Endodermal cell (in vitro differentiated cells): ENCODE measurements around the gene MBP. TPM values are rescaled to one million over a fixed set of nuclear protein-coding genes. Genes with fewer than 3 reads are reported as not detected.
A peak's percentile ranks its signal among the peaks of the same experiment; 100 is the strongest.

Experiments used
- DNase-seq: peaks from one replicate; pipeline ENCODE4 v3.0.0-alpha.2; 2017
- H3K27ac ChIP-seq: 2 replicates; pipeline ENCODE4 v1.5.1; 2013; ENCODE audit warnings: mild to moderate bottlenecking, low read depth, low read length, moderate library complexity
- H3K27me3 ChIP-seq: 2 replicates; pipeline ENCODE4 v1.6.1; 2013; ENCODE audit warnings: mild to moderate bottlenecking, low read length, moderate library complexity; ENCODE audit not compliant: insufficient read depth, control insufficient read depth, poor library complexity, severe bottlenecking
- H3K36me3 ChIP-seq: 2 replicates; pipeline ENCODE4 v1.7.0; 2013; ENCODE audit warnings: mild to moderate bottlenecking, low read length, moderate library complexity; ENCODE audit not compliant: control insufficient read depth, insufficient read depth
- H3K4me1 ChIP-seq: one replicate; pipeline ENCODE4 v1.7.0; 2013; ENCODE audit warnings: low read length; ENCODE audit not compliant: control insufficient read depth, insufficient read depth
- H3K4me3 ChIP-seq: 2 replicates; pipeline ENCODE4 v1.5.1; 2013; ENCODE audit warnings: mild to moderate bottlenecking, low read length, moderate library complexity
- H3K9ac ChIP-seq: 2 replicates; pipeline ENCODE4 v1.6.1; 2013; ENCODE audit warnings: mild to moderate bottlenecking, low read length, moderate library complexity; ENCODE audit not compliant: poor library complexity, severe bottlenecking; ENCODE audit errors: extremely low read depth
- H3K9me3 ChIP-seq: 2 replicates; pipeline ENCODE4 v1.6.1; 2013; ENCODE audit warnings: mild to moderate bottlenecking, low read length, moderate library complexity; ENCODE audit not compliant: control insufficient read depth
- H3K27ac Mint-ChIP-seq: 2 replicates; pipeline ENCODE4 v1.8.0; 2020; ENCODE audit warnings: mixed read lengths
- H3K27me3 Mint-ChIP-seq: 2 replicates; pipeline ENCODE4 v1.8.0; 2021; ENCODE audit warnings: mild to moderate bottlenecking, mixed read lengths; ENCODE audit not compliant: insufficient read depth
- H3K36me3 Mint-ChIP-seq: 2 replicates; pipeline ENCODE4 v1.8.0; 2020; ENCODE audit warnings: low read depth, mixed read lengths
- H3K4me1 Mint-ChIP-seq: 2 replicates; pipeline ENCODE4 v1.8.0; 2020; ENCODE audit warnings: mixed read lengths
- H3K4me3 Mint-ChIP-seq: 2 replicates; pipeline ENCODE4 v1.8.0; 2020; ENCODE audit warnings: mild to moderate bottlenecking, moderate library complexity, mixed read lengths
- H3K9me3 Mint-ChIP-seq: 2 replicates; pipeline ENCODE4 v1.8.0; 2020; ENCODE audit warnings: mild to moderate bottlenecking, mixed read lengths
- CTCF ChIP-seq: fragments of 200-600 bp; sonication (generic); conservative IDR thresholded peaks from 2 replicates; pipeline ENCODE4 v1.5.0; 2021; ENCODE audit warnings: antibody characterized with exemption, mild to moderate bottlenecking
- WGBS, 2 experiments: methylation state at CpG; one replicate each; pipeline versions ENCODE4 v1.1.5 to v1.1.7; 2013; ENCODE audit warnings: missing lambda C conversion rate in 2 of 2, mixed read lengths in 1 of 2; ENCODE audit not compliant: insufficient coverage in 1 of 2, insufficient read length in 1 of 2; 5-methylcytosine and 5-hydroxymethylcytosine counted together
- total RNA-seq, 2 donors: library from RNA; stranded (reverse); fragmentation: NEBNext Ultra II Directional in 1 of 2; extraction: Animal tissue kit (Norgen Biotek cat#: 25700) in 1 of 2; gene quantifications; 2 replicates in 1 of 2; 3 replicates in 1 of 2; pipeline ENCODE4 v1.2.1, GENCODE V29; 2021

MBP gene
- total RNA-seq, 2 donors from 2014 or later, result 16.3 to 19.0 TPM

DNA sequence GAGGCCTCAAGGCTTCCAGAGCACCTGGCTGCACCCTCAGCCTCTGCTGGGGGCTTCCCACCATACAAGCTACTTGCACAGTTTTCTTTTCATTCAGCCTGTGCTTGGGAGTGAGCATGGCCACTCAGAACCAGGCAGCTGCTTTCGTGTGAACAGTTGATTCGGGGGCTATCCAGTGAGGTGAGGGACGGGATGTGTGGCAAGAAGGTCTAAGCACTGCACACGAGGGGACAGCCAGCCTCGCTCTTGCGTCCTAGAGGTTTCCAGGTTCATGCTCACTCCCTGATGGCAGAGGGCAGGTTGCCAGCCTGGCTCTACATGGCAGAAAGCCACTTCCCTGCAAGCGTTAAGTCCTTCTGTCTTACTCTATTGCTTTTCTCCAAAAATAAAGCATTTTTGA is 146.2 kb downstream of the MBP start:
- Mint-ChIP-seq H3K27me3 (no peaks in the 10 kb centered on the region), H3K4me3 (no peak overlapping the region)

GRCh38 chr18:76985951-76986236 is 146.7 kb downstream of the MBP start:
- WGBS, 2 experiments, result 93 to 94% methylated on average over 5 to 9 of the region's 9 CpGs
- no peaks in the 10 kb centered on the region for H3K4me1 ChIP-seq
- no peak overlapping the region for H3K4me3 ChIP-seq
- H3K9ac ChIP-seq, result no peak overlapping the region
- H3K9me3 ChIP-seq, result no peaks in the 10 kb centered on the region
- peak; percentile 22 for DNase-seq
- no peaks in the 10 kb centered on the region for H3K27me3 ChIP-seq
- no peaks in the 10 kb centered on the region for H3K36me3 ChIP-seq
- H3K9me3 Mint-ChIP-seq, result no peaks in the 10 kb centered on the region
- H3K27ac ChIP-seq, result no peak overlapping the region
- TF ChIP-seq CTCF, result no peak
- no peaks in the 10 kb centered on the region for H3K36me3 Mint-ChIP-seq
- no peaks in the 10 kb centered on the region for H3K27me3 Mint-ChIP-seq
- H3K4me3 Mint-ChIP-seq, result no peak overlapping the region
- H3K27ac Mint-ChIP-seq, result peak overlapping the region; percentile 59
- peaks cover 9% of the 10 kb centered on the region for H3K4me1 Mint-ChIP-seq

More for the DNA sequence above, 146.2 kb downstream of the MBP start:
- 91 to 94% methylated on average over 7 of the region's 7 CpGs for WGBS, 2 experiments
- Mint-ChIP-seq H3K36me3 (no peaks in the 10 kb centered on the region), H3K9me3 (no peaks in the 10 kb centered on the region), H3K27ac (no peak overlapping the region), H3K4me1 (peaks cover 9% of the 10 kb centered on the region)
- no peak for TF ChIP-seq CTCF
- Histone ChIP-seq H3K36me3 (no peaks in the 10 kb centered on the region), H3K4me1 (no peaks in the 10 kb centered on the region), H3K27ac (no peak overlapping the region), H3K27me3 (no peaks in the 10 kb centered on the region), H3K9ac (no peak overlapping the region), H3K4me3 (no peak overlapping the region), H3K9me3 (no peaks in the 10 kb centered on the region)
- DNase-seq, result peak; percentile 40

DNA sequence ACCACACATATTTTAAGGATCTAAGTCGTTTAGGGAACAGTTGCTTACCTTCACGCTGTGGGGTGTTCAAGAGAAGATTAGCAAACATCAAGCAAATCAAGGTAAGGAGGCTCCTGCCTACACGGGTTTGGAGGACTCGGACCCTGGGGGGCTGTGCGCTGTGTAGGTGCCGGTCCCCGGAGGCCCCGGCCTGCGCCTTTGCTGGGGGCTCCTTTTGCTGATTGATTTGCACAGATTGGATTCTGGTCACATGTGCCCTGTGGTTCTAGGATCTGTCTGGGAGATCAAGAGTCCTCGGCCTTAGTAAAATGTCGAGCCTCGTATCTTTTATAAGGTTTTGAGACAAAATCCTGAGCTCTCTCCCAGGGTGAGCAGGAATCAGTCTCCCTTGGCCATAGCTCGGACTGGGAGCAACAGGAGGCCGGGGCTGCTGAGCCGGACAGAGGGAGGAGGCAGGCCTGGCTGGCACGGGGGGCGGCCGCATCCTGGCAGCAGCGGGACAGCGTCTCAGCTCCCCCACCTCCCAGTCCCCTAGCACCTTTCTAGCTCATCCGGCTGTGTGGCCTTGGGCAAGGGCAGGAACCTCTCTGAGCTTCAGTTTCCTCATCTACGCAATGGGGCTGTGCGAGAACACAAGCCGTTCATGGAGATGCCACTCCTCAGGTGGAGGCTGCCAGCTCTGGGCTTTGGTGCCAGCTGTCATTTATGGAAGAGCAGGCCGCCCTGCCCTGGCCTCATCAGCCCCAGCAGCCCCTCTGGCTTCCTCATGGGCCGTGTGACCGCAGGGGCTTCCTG is 147.2 kb downstream of the MBP start:
- peak; percentile 35 for DNase-seq
- H3K27me3 ChIP-seq, result no peaks in the 10 kb centered on the region
- no peaks in the 10 kb centered on the region for H3K9me3 ChIP-seq
- H3K9ac ChIP-seq, result no peak overlapping the region
- H3K27ac ChIP-seq, result no peak overlapping the region
- H3K4me1 Mint-ChIP-seq, result peaks cover 9% of the 10 kb centered on the region
- H3K4me1 ChIP-seq, result no peaks in the 10 kb centered on the region
- H3K4me3 Mint-ChIP-seq, result no peak overlapping the region
- TF ChIP-seq CTCF, result no peak
- H3K4me3 ChIP-seq, result no peak overlapping the region
- 92 to 96% methylated on average over 14 to 27 of the region's 27 CpGs for WGBS, 2 experiments
- H3K36me3 Mint-ChIP-seq, result no peaks in the 10 kb centered on the region
- H3K27ac Mint-ChIP-seq, result peak overlapping the region; percentile 59
- H3K36me3 ChIP-seq, result no peaks in the 10 kb centered on the region
- no peaks in the 10 kb centered on the region for H3K27me3 Mint-ChIP-seq
- no peaks in the 10 kb centered on the region for H3K9me3 Mint-ChIP-seq
